ENCODE data around the gene DIP2A. TPM values are rescaled to one million over a fixed set of nuclear protein-coding genes. Genes with fewer than 3 reads are reported as not detected.

DIP2A gene
- total and polyA plus RNA-seq, 2 of the 13 experiments (the other 11 are each of a cell fraction or from before 2014, with no cell fraction given), result 18.5 to 37.6 TPM

DNA sequence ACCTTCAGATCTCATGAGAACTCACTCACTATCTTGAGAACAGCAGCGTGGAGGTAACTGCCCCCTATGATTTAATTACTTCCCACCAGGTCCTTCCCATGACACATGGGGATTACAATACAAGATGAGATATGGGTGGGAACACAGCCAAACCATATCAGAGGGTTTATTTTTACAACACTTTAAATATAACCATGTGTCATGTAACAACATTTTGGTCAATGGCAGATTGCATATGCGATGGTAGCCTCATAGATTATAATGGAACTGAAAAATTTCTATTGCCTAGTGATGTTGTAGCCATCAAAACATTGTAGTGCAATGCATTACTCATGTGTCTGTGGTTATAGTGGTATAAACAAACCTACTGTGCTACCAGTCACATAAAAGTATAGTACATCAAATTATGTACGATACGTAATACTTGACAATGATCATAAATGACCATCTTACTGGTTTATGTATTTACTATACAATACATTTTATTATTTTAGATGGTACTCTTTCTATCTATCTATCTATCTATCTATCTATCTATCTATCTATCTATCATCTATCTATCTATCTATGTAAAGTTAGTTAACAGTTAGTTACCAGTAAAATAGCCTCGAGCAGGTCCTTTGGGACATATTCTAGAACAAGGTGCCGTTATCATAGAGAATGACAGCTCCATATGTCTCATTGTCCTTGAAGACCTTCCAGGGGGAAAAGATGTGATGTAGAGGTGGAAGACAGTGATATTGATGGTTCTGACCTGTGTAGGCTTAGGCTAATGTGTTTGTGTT lies 158.8 kb downstream of the DIP2A start (continued):
- TF ChIP-seq, protein P1, sequence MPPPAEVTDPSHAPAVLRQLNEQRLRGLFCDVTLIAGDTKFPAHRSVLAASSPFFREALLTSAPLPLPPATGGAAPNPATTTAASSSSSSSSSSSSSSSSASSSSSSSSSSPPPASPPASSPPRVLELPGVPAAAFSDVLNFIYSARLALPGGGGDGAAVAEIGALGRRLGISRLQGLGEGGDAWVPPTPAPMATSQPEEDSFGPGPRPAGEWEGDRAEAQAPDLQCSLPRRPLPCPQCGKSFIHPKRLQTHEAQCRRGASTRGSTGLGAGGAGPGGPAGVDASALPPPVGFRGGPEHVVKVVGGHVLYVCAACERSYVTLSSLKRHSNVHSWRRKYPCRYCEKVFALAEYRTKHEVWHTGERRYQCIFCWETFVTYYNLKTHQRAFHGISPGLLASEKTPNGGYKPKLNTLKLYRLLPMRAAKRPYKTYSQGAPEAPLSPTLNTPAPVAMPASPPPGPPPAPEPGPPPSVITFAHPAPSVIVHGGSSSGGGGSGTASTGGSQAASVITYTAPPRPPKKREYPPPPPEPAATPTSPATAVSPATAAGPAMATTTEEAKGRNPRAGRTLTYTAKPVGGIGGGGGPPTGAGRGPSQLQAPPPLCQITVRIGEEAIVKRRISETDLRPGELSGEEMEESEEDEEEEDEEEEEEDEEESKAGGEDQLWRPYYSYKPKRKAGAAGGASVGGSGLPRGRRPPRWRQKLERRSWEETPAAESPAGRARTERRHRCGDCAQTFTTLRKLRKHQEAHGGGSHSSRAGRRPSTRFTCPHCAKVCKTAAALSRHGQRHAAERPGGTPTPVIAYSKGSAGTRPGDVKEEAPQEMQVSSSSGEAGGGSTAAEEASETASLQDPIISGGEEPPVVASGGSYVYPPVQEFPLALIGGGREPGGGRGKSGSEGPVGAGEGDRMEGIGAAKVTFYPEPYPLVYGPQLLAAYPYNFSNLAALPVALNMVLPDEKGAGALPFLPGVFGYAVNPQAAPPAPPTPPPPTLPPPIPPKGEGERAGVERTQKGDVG (CRISPR knock-in tag; IDR thresholded peaks at IDR 0.05; ENCODE audit: borderline replicate concordance), result no peak

DNA sequence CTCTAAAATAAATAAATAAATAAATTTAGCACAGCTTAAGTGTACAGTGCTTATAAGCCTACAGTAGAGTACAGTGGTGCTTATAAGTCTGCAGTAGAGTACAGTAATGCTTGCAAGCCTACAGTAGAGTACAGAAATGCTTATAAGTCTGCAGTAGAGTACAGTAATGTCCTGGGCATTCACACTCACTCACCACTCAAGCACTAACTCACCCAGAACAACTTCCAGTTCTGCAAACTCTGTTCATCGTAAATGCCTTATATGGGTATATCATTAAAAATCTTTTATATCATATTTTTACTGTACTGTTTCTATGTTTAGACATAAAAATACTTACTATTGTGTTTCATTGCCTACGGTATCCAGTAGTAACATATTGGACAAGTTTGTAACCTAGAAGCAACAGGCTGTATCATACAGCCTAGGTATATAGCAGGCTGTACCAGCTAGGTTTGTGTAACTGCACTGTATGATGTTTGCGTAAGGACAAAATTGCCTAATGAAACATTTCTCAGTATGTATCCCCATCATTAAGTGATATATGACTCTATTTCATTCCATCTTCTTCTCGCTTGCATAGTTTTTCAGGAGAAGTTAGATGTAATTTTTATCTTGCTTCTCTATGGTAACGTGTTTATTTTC lies 160.2 kb downstream of the DIP2A start:
- CTCF ChIA-PET (ENCODE audit: low intra/inter-chr PET ratio, low total read pairs), result no interaction called here
- peaks cover 36% of the 10 kb centered on the region for H3K4me1 ChIP-seq (ENCODE audit: insufficient read depth, low read length)
- H4K20me1 ChIP-seq (ENCODE audit: insufficient read depth, low read length), result no peaks in the 10 kb centered on the region
- H3K27ac ChIP-seq (ENCODE audit: extremely low read length, insufficient read depth, low read length), result no peak overlapping the region
- no peaks in the 10 kb centered on the region for H3K36me3 ChIP-seq (replicated peaks in 1 of 2; ENCODE audit: control insufficient read depth in 1 of 2, insufficient read depth in 2 of 2, low read length in 2 of 2)
- H3K9me3 ChIP-seq (ENCODE audit: low read length), result no peaks in the 10 kb centered on the region
- POLR2A ChIA-PET, result interaction anchor here (1.1 kb wide), 1 partner anchor 16 kb away, joined by 3 read pairs; the partner anchor contains the start of gene PRMT2
- intact Hi-C loops (cut with micrococcal nuclease; ENCODE audit: unreplicated experiment), result no loop called here
- no peaks in the 10 kb centered on the region for H3K79me2 ChIP-seq (ENCODE audit: insufficient read depth, low read length)
- H2AFZ ChIP-seq (ENCODE audit: low read length), result no peak overlapping the region
- TF ChIP-seq AGO2 (optimal IDR thresholded peaks at IDR 0.05; ENCODE audit: low read depth, low read length) (no peak), ZBTB7B (CRISPR knock-in tag; IDR thresholded peaks at IDR 0.05) (no peak), ZNF749 (CRISPR knock-in tag; IDR thresholded peaks at IDR 0.05; ENCODE audit: borderline replicate concordance) (no peak), ZZZ3 (CRISPR knock-in tag; IDR thresholded peaks at IDR 0.05; ENCODE audit: borderline replicate concordance) (no peak), ZNF546 (CRISPR knock-in tag; conservative IDR thresholded peaks at IDR 0.05) (no peak)
- TF ChIP-seq, protein P2, sequence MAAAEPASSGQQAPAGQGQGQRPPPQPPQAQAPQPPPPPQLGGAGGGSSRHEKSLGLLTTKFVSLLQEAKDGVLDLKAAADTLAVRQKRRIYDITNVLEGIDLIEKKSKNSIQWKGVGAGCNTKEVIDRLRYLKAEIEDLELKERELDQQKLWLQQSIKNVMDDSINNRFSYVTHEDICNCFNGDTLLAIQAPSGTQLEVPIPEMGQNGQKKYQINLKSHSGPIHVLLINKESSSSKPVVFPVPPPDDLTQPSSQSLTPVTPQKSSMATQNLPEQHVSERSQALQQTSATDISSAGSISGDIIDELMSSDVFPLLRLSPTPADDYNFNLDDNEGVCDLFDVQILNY (CRISPR knock-in tag; conservative IDR thresholded peaks at IDR 0.05), result no peak
- TF ChIP-seq, protein P3, sequence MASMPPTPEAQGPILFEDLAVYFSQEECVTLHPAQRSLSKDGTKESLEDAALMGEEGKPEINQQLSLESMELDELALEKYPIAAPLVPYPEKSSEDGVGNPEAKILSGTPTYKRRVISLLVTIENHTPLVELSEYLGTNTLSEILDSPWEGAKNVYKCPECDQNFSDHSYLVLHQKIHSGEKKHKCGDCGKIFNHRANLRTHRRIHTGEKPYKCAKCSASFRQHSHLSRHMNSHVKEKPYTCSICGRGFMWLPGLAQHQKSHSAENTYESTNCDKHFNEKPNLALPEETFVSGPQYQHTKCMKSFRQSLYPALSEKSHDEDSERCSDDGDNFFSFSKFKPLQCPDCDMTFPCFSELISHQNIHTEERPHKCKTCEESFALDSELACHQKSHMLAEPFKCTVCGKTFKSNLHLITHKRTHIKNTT (CRISPR knock-in tag; IDR thresholded peaks at IDR 0.05), result no peak
- ATAC-seq (no peak), DNase-seq (ENCODE audit: low spot score) (no peak), FAIRE-seq (no peak)
- no peaks in the 10 kb centered on the region for H3K27me3 ChIP-seq (ENCODE audit: control insufficient read depth in 1 of 2, insufficient read depth in 2 of 2, low read length in 2 of 2)
- in situ Hi-C loops (cut with HindIII; ENCODE audit: extremely low pct_ligation_motif_present, low pct_unique_long_range_greater_than_20kb), result no loop called here
- H3K4me3 ChIP-seq (replicated peaks in 1 of 3; ENCODE audit: insufficient read depth in 1 of 3, low read depth in 2 of 3, low read length in 3 of 3), result no peak overlapping the region
- no peak overlapping the region for H3K9ac ChIP-seq (ENCODE audit: insufficient read depth, low read depth, low read length)
- H3K4me2 ChIP-seq (ENCODE audit: low read depth, low read length), result no peak overlapping the region
- 95% methylated on average over 5 of the region's 5 CpGs for WGBS (ENCODE audit: low lambda C conversion rate)
- BruUV-seq (replicated peaks), result no TSS peak

Data from HepG2 (cell line).